NCI-H524 treated with DMSO at 0.1 percent for 48 hours (cell line): ENCODE measurements around the gene KPNA3.
"Not testable (repeated sequence)": the region's sequence is repeated elsewhere in the genome, so short reads cannot be mapped to it uniquely, and the experiment has no call there.

Source experiments
- DNase-seq: peaks from one replicate; lab custom pipeline; 2025; lab: John Stamatoyannopoulos, UW

Gene KPNA3, protein sequence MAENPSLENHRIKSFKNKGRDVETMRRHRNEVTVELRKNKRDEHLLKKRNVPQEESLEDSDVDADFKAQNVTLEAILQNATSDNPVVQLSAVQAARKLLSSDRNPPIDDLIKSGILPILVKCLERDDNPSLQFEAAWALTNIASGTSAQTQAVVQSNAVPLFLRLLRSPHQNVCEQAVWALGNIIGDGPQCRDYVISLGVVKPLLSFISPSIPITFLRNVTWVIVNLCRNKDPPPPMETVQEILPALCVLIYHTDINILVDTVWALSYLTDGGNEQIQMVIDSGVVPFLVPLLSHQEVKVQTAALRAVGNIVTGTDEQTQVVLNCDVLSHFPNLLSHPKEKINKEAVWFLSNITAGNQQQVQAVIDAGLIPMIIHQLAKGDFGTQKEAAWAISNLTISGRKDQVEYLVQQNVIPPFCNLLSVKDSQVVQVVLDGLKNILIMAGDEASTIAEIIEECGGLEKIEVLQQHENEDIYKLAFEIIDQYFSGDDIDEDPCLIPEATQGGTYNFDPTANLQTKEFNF

DNA sequence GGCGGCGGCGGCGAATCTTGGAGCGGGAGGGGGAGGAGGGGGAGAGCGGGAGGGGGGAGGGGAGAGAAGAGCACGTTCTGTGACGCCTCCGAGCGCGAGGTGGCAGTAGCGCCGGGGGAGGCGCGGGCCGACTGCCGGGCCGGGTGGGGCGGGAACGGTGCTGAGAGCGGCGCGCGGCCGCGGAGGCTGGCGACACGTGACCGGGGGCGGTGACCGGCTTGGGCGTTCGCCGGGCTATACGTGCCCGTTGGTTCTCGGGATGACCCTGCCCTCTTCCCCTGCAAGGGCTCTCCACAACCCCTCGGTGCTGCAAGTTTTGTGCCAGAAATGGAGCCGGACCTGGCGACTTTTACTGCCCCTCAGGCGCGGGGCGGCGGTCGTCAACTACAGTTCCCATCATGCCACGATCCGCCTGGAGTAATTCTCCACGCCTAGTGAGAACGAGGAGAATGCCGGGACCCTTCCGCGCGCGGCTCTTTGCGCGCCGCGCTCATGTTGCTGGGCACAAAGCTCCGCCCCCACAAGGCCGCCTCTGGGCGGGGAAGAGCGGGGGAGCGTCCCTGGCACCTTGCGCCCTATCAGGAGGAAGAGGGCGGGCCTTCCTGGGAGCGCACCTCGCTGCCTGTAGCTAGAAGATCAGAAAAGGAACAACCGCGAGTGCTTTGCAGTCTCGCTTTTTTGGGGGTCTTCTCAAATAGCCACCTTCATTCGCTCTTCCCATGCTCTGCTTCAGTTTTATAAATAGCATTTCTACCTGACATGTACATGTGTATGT, at the start of gene KPNA3:
Gene KPNA3, minus strand, starts transcription at position 133 of the 775 bp plus-strand sequence. CDS start 176 bp downstream, outside the sequence.
- peak; percentile 74 for DNase-seq

DNA sequence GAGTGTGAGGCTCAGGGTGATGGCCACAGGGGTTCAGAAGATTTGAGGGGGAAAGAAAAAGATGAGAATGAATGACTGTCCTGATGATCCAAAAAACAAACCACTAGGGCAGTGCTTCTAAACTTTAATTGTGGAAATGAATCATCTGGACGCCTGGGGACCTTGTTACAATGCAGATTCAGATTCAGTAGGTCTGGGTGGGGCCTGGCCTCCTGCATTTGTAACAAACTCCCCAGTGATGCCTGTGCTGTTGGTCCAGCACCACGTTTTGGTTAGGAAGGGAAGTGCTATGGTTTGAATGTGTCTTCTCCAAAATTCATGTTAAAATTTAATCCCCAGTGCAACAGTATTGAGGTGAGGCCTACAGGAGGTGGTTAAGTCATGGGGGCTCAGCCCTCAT, 49.5 kb upstream of the KPNA3 start:
- no peak for DNase-seq

DNA sequence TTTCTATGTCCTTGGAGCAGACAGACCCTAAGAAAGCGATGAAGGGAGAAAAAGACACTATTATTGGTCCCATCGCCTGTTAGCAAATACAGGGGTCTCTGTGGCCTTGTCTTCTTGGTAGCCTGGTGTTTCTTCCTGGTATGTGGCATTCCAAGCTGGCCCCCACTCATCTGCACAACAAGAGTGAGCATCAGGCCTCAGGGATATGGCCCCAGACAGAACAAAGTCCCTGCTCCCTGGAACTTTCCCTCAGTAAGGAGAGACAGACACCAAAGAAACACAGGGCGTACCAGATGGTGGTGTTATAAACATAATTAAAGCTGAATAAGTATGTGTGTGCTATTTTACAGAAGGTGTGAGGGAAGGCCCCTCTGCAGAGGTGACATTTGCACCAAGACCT, 48.2 kb upstream of the KPNA3 start:
- no peak for DNase-seq

DNA sequence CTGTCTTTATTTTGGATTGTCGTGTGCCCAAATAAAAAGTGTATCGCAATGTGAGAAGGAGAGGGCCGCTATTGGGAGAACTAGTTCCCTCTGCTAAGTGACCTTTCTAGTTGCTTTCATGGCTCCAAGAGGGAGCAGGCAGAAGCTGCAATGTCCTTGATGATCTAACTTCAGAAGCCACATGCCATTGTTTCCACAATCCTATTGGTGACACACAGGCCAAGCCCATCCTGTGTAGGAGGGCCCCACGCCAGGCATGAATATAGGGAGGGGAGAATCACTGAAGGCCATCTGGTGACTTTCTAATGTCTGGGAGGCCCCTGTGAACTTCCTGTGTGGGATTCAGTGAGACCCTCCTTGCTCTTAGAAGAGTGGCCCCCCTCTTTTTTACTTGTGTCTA, 47.8 kb upstream of the KPNA3 start:
- no peak for DNase-seq

DNA sequence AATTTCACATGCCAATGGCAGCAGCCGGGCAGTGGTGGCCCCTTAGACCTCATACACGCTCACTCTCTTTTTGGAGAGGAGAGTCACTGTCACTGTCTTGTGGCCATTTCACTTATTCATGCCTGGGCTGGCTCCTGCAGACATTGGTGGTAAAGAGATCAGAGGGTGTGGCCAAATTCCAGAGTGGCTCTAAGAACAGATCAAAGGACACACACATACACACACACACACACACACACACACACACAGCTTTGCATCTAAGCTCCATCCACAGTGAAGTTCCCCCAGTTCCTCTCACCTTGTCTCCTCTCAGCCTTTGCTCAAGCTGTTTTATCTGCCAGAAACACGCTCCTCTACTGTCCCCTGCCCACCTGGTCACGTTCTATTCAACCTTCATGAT, 46.5 kb upstream of the KPNA3 start:
- no peak for DNase-seq

DNA sequence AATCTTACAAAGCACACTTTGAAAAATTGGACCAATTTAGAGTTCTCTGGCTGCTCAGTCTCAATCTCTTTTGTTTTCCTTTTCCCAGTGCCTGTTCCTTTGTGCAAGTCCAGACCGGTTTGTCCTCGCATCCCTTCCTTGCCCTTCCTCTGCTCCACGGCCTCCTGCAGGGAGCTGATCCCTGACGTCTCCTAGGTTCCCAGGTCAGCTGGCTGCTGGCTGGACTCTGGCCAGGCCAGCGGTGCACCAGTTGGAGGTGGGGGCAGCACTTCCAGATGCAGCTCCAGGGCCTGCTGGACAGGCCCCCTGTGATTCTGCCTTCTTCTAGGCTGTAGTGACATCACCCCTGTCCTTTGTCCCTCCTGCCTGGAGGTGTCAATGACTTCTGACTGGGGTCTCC, 44.0 kb upstream of the KPNA3 start:
- no peak for DNase-seq

DNA sequence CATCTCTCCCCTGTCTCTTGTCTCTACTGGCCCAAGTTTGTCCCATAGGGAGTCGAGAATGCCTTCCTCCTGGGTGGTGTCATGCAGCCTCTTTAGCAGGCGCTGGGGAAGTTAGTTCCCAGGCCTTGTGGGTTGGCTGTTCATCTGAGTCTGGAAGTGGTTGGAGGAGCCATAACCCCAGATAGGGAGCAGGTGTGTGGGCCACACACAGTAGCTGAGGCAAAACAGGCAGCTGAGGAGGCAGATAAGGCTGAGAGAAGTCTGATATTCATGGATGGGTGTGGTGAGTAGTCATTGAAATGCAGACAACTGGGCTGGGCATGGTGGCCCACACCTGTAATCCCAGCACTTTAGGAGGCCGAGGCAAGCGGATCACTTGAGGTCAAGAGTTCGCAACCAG, 40.9 kb upstream of the KPNA3 start:
- DNase-seq, result no peak

DNA sequence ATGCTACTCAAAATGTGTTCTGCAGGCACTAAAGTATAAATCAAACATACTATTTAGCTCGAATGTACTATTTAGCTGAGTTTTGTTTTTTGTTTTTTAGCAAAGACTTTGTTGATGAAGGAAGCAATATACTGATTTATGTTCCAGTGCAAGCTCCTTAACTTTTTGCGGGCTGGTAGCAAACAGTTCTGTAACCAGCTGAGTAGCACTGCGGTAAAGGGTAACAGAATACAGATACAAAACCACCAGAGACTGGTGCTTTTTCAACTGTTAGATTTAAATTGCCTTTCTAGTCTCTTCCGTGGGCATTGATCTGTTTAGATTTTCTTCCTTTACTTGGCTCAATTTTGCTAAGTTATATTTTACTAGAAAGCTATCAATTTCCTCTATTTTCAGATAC, 39.0 kb upstream of the KPNA3 start:
- DNase-seq, result no peak

DNA sequence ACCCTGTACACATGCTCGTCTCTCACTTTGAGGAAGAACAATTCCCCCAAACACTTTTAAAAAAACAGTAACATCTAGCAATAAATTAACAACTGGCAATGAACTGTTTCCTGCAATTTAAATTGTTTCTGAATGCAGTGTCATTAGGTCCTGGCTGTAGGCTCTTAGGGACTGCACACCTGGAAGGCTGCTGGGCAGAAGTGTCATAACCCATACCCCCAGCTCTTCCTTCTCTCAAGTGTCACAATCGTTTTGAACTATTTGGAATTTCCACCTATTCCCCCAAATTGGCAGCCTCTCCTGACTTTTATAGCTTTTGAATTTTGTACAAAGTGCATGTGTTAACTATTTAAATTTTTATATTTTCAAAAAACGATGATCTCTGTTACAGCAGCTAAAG, 38.2 kb upstream of the KPNA3 start:
- no peak for DNase-seq

DNA sequence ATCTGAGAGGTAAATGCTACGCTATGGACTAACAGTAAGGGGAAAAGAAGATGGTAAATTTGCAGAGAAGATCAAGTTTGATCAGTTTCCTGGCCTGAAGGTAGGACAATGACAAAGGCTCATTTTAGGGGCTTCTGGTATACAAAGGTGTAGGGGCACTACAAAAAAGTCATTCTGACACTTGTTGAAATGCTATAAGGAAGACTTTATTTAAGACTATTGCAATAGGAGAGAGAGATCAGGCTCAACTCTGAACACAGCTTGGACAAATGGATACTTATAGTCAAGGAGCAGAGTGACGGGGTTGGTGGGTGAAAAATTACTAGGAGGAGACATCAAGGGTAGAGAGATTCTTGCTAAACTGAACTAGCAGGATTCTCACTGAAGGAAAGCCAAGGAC, 37.2 kb upstream of the KPNA3 start:
- DNase-seq, result no peak

DNA sequence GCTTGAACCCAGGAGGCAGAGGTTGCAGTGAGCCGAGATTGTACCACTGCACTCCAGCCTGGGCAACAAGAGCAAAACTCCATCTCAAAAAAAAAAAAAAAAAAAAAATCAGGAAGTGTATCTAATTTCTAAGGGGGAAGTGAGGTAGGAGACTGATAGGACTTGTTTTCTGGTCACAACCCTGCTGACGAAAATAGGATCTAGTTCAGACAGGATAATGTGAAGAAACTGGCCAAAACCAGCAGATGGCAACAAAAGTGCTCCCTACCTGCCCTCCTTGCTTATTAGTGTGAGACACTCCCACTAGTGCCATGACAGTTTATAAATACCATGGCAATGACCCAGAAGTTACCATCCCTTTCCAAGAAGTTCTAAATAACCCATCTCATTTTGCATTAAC, 36.0 kb upstream of the KPNA3 start:
- DNase-seq, result peak; percentile 4

DNA sequence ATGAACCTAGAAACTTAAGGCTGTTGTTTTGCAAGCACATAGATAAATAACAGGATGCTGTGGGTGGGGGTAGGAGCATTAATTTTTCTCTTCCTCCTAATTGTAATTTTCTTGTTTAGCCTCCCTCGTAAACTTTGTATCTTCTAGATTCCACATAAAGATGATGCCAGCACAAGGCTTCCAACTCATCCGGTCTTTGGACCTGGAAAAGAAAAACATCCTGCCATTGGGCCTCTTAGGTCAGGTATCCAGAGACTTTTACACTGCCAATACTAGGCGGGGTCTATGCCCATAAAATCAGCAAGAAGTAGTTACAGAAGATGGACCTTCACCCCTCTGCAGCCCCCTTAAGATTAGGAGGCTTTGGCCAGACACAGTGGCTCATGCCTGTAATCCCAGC, 35.4 kb upstream of the KPNA3 start:
- no peak for DNase-seq

DNA sequence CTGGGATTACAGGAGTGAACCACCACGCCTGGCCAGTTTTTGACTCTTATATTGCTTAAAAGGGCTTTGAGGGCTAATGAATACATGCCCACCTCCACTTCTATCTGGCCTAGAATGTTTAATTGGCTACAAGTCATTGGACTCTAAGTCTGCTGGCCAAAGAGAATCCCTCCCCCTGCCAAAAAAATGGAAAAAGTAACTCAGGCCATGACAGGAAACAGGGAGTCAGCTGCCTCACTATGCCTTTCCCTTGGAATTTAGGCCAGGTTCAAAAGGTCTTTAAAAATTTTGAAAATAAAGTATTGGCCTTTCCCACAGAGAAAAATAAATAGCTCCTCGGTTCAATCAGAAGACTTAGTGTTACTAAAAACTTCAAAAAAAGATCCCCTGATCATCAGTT, 34.9 kb upstream of the KPNA3 start:
- DNase-seq, result no peak

DNA sequence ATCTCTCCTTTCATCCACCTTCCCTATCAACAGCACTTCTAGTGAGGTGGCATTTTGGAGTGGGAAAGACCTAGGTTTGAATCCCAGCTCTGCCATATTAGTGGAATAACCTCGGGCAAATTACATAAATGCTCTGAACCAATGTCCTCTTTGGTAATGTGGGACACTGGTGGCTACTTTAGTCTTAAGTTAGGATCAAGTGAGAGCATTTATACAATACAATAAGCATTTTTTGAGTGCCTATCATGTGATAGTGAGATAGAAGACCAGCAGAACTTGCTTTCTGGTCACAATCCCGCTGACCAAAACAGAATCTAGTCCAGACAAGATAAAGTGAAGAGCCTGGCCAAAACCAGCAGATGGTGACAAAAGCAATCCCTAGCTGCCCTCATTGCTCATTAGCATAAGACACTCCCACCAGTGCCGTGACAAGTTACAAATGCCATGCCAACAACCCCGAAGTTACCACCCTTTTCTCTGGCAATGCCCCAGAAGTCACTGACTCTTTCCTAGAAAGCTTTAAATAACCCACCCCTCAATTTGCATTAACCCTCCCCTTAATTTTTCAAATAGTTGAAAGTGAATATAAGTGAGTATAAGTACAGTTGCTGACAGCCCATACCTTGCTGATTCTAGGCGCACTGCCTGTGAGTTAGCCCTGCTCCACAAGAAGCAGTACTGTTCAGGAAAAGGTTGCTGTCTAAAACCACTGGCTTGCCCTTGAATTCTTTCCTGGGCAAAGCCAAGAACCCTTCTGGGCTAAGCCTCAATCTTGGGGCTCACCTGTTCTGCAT, 28.9 kb upstream of the KPNA3 start:
- DNase-seq, result no peak

DNA sequence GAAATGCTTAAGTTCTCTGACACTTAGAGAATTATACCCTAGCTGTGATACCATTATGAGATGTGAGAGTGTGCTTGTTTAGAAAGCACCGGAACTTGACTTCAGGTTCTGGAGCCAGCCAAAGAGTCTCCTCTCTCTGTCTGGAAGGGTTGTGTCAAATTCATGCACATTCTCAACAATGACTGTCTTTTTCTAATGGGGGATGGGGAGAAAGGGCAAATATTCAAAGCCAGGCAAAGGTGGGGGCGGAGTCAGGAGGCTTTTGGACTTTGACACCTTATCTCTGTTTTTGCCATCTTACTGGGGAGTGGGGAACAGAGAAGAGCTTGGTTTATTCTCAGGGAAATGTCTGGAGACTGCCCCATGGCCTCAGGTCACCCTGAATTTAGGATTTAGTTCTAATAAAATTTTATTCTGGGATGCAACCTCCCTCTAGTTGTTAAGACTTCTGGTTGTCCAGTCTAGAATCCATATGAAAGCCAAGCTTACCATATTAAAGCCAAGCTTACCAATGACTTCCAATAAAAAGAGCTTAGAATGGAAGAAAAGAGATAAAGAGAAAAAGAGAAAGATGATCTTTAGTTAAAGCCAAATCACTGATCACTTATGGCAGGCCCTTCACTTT, 28.2 kb upstream of the KPNA3 start:
- DNase-seq, result no peak

DNA sequence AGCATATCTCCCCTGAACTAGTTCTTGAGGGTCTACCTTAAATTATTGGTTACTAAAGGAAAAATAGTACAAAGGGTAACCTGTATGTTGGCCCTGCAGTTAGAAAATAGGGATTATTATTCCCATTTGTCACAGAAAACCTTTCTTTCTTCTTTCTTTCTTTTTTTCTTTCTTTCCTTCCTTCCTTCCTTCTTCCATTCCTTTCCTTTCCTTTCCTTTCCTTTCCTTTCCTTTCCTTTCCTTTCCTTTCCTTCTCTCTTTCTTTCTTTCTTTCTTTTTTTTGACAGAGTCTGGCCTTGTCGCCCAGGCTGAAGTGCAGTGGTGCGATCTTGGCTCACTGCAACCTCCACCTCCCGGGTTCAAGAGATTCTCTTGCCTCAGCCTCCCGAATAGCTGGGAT, 23.6 kb upstream of the KPNA3 start:
- DNase-seq, result not testable (repeated sequence)

DNA sequence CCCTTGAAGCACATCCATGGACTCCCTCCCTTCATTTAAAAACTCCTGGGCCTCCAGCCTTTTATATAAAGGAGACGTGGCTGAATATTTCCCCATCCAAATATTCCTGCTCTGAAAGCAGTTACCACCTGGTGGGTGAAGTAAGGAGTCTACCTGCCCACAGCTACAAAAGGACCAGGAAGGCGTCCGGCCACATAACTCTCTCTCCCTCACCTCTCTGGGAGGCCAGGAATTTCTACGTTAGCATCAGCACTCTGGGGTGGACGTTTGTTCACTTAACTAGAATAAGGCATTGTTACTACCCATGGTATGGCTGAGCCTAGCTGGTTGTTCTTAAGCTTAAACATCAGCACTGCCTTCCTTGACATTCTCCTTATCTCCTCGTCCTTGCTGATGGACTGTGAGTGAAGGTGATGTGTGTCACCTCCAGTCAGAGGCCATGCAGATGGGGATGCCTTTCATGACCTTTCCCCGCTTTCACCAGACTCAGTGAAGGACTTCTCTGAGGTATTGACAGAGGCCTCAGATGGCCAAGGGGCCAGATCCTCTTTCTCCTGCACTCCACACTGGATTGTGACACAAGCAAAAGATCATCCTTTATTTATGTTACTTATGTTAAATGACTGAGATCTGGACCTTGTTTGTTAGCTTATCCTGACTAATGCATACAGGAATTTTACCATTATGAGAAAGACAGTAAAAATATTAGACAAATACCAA, 22.2 kb upstream of the KPNA3 start:
- DNase-seq, result no peak

DNA sequence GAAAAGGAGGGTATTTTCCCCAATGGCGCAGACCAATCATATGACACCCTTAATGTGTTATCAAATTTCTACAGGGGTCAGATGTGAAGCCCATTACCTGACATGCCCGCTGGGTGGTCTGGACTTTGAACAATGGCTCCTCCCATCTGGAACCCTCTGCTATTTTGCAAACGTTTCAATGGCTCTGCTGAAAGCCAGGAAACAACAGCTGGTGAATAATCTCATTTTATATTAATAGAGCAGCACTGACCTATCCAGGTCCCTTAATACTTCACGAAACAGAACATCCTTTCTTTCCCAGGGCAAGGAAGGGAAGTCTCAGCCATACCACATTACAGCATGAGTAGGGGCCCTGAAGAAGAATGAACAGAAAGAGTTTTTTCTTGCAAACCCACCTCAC, 20.3 kb upstream of the KPNA3 start:
- peak; percentile 19 for DNase-seq

DNA sequence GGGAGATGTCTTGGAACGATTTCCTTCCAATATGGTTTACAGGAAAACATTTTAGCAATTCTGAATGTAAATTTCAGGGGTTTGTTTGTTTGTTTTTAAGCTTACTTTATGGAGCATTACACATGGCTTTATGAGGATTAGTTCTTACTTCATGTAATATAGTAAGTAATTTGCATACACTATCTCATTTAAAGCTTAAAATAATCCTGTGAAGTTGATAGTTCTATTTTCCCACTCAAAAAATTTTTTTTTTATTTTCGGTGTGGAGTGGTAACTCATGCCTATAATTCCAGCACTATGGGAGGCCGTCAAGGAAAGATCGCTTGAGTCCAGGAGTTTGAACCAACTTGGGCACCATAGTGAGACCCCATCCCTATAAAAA, 19.0 kb upstream of the KPNA3 start:
- DNase-seq, result no peak

DNA sequence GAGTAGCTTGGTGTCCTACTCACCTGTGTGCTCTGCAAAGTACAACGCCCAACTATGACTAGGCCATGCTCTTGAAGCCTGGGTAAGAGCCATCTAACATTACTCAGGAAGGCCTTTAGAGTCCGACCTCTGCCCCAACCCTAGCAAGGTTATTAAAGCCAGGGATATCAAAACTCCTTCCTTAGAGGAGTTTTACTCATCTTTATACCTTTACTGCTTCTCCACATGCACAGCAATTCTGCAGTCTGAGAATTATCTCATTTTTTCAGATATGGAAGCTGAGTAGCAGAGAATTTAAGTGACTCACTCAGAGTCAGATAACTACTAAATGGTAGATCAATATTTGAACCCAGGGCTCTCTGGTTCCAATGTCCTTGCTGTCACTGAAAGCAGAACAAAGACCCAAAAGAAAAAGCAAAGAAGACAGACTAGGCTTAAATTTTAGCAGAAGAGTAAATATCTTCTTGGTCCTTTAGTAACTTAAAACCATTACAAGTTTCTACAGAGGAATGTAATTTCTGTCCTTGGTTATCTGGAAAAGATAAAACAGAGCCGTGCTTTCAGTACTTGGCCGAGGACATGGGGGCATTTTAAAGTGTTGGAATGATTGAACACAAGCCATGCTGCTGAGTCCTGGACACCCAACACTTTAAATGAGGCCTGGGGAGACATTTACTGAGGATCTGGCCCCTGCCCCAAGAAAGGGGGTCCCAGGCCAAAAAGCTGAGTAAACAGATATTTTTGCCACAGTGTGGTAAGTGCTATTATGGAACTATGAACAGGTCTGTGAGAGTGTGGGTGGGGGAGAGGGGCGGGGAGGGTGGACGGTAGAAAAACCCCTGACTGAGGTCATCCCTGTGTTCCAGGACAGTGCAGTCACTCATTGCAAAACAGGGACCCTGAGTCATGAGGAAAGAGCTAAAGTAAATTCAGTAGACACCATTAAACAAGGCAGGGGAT, 18.4 kb upstream of the KPNA3 start:
- DNase-seq, result no peak
